HCT116 (cell line): Measurements from ENCODE around the gene CNST.

Experiments
- JUND ChIP-seq: IDR thresholded peaks from 2 replicates; pipeline ENCODE4 v1.6.1; 2012
- POLR2A ChIP-seq: IDR thresholded peaks from 2 replicates; pipeline ENCODE4 v1.7.0; 2011; ENCODE audit warnings: borderline replicate concordance; ENCODE audit not compliant: insufficient read depth, insufficient read length; ENCODE audit errors: extremely low read depth
- POLR2AphosphoS5 ChIP-seq: IDR thresholded peaks from 2 replicates; pipeline ENCODE4 v1.6.1; 2011; ENCODE audit warnings: mild to moderate bottlenecking, low read depth, low read length, moderate library complexity

GRCh38 chr1:246709835-246710234 is 143.6 kb downstream of the CNST start:
- TF ChIP-seq JUND (no peak), POLR2AphosphoS5 (no peak), POLR2A (no peak)
